K562 (cell line): ENCODE results near the gene SLC12A9. TPM values are rescaled to one million over a fixed set of nuclear protein-coding genes. Genes with fewer than 3 reads are reported as not detected.

ENCODE experiments used
- GMEB1 ChIP-seq: fragments of 250-450 bp; sonication (Bioruptor Pico); IDR thresholded peaks from 2 replicates; pipeline ENCODE4 v1.4.0; 2020; ENCODE audit warnings: mild to moderate bottlenecking
- KDM2B ChIP-seq: fragments of 250-450 bp; sonication (Bioruptor Pico); IDR thresholded peaks from 2 replicates; pipeline ENCODE4 v1.8.0; 2021; ENCODE audit warnings: mild to moderate bottlenecking, moderate library complexity
- KLF6 ChIP-seq: fragments of 250-450 bp; sonication (Bioruptor Pico); IDR thresholded peaks from 2 replicates; pipeline ENCODE4 v1.4.0; 2020; ENCODE audit warnings: mild to moderate bottlenecking, moderate library complexity, borderline replicate concordance
- NR2C1 ChIP-seq, 2 experiments: fragments of 450-650 bp; IDR thresholded peaks; 2 replicates each; pipeline ENCODE4 v1.6.1; 2017; ENCODE audit warnings: mild to moderate bottlenecking in 2 of 2, antibody characterized with exemption in 1 of 2, inconsistent platforms in 1 of 2, missing compliant biosample characterization in 1 of 2, missing genetic modification characterization in 1 of 2
- PCBP1 ChIP-seq: fragments of 200-400 bp; formaldehyde crosslinking; IDR thresholded peaks from 2 replicates; pipeline ENCODE4 v1.6.1; 2018; ENCODE audit warnings: mild to moderate bottlenecking, low read depth, low read length; ENCODE audit not compliant: poor library complexity, severe bottlenecking
- REST ChIP-seq, 2 experiments: fragments of 450-650 bp; formaldehyde crosslinking in 1 of 2; IDR thresholded peaks; 2 replicates each; pipeline versions ENCODE4 v1.4.0 to v1.6.1; 2014 to 2020; ENCODE audit warnings: mild to moderate bottlenecking in 2 of 2, borderline replicate concordance in 1 of 2, low read depth in 1 of 2
- SMARCC2 ChIP-seq: fragments of 450-650 bp; IDR thresholded peaks from 2 replicates; pipeline ENCODE4 v1.6.1; 2017; ENCODE audit warnings: antibody characterized with exemption, moderate library complexity, mild to moderate bottlenecking, low read depth
- SNIP1 ChIP-seq: fragments of 450-650 bp; IDR thresholded peaks from 2 replicates; pipeline ENCODE4 v1.7.1; 2017; ENCODE audit warnings: low read depth, mild to moderate bottlenecking
- ZEB2 ChIP-seq: fragments of 450-650 bp; IDR thresholded peaks from 2 replicates; pipeline ENCODE4 v1.6.1; 2016
- ZNF124 ChIP-seq: sonication (generic); formaldehyde crosslinking; IDR thresholded peaks from 2 replicates; pipeline ENCODE4 v1.8.1; 2022; ENCODE audit warnings: missing genetic modification reagents
- ZNF324 ChIP-seq: fragments of 250-450 bp; sonication (Bioruptor Pico); IDR thresholded peaks from 2 replicates; pipeline ENCODE4 v1.4.0; 2020; ENCODE audit warnings: mild to moderate bottlenecking
- ZNF584 ChIP-seq: fragments of 200-800 bp; sonication (Bioruptor generic); IDR thresholded peaks from 2 replicates; pipeline ENCODE4 v1.6.1; 2016; ENCODE audit warnings: low read depth, mild to moderate bottlenecking, missing genetic modification characterization, missing compliant biosample characterization
- ZNF75A ChIP-seq: fragments of 450-650 bp; formaldehyde crosslinking; IDR thresholded peaks from 2 replicates; pipeline ENCODE4 v1.4.0; 2020; ENCODE audit warnings: mild to moderate bottlenecking
- ZSCAN29 ChIP-seq: fragments of 450-650 bp; IDR thresholded peaks from 2 replicates; pipeline ENCODE4 v1.6.1; 2017
- polyA plus RNA-seq, 8 experiments: library from polyadenylated mRNA; depleted of rRNA in 4 of 8; stranded (reverse) in 5 of 8; unstranded in 3 of 8; fragments of >200 nt; fragmentation: Nextera tagmentation in 2 of 8; fragmentation: Illumina TruSeq in 1 of 8; extraction: Ambion mirVana in 2 of 8; extraction: Trizol in 1 of 8; gene quantifications; 2 replicates each; pipeline versions ENCODE4 v1.2.1 to v1.2.3, GENCODE V29; 2011 to 2014; ENCODE audit warnings: inconsistent platforms in 1 of 8, missing spikeins in 1 of 8
- total RNA-seq, 7 experiments: library from RNA; depleted of rRNA in 6 of 7; stranded (reverse); fragments of >200 nt in 6 of 7; fragmentation: Illumina TruSeq in 2 of 7; extraction: Trizol in 2 of 7; gene quantifications; 2 replicates each; pipeline versions ENCODE4 v1.2.1 to v1.2.3, GENCODE V29; 2011 to 2021; ENCODE audit warnings: low replicate concordance in 1 of 7
- TF ChIP-seq, protein P1 (sequence below), 2 experiments: IDR thresholded peaks; 2 replicates each; pipeline ENCODE4 v1.6.1; 2011; ENCODE audit warnings: borderline replicate concordance in 1 of 2, control low read depth in 1 of 2, low read depth in 1 of 2, low read length in 1 of 2, mild to moderate bottlenecking in 1 of 2, mixed read lengths in 1 of 2, moderate library complexity in 1 of 2; ENCODE audit not compliant: insufficient read depth in 1 of 2, insufficient read length in 1 of 2, poor library complexity in 1 of 2, severe bottlenecking in 1 of 2; ENCODE audit errors: extremely low read depth in 1 of 2

Gene SLC12A9
- total and polyA plus RNA-seq, 9 of the 15 experiments (the other 6 are each of a cell fraction or from before 2014, with no cell fraction given), result 0.06 to 20.2 (median 10.7) TPM

- no peak for TF ChIP-seq SNIP1
- TF ChIP-seq PCBP1, result peak; percentile 1
- TF ChIP-seq, protein P1, sequence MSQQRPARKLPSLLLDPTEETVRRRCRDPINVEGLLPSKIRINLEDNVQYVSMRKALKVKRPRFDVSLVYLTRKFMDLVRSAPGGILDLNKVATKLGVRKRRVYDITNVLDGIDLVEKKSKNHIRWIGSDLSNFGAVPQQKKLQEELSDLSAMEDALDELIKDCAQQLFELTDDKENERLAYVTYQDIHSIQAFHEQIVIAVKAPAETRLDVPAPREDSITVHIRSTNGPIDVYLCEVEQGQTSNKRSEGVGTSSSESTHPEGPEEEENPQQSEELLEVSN (IDR thresholded peaks at IDR 0.05; ENCODE audit: borderline replicate concordance in 1 of 2, extremely low read depth in 1 of 2, insufficient read depth in 1 of 2, insufficient read length in 1 of 2, low read depth in 1 of 2, low read length in 1 of 2, poor library complexity in 1 of 2, severe bottlenecking in 1 of 2), result peak; percentile 14 to 21
- peak; percentile 77; the same call in 1 of the 2 replicates for TF ChIP-seq KLF6
- no peak for TF ChIP-seq REST (IDR thresholded peaks at IDR 0.05; ENCODE audit: borderline replicate concordance)
- no peak for TF ChIP-seq REST (CRISPR knock-in tag; IDR thresholded peaks at IDR 0.05; ENCODE audit: low read depth)
- TF ChIP-seq ZNF324 (CRISPR knock-in tag), result no peak
- TF ChIP-seq ZSCAN29, result no peak
- no peak for TF ChIP-seq ZEB2
- no peak for TF ChIP-seq ZNF75A (CRISPR knock-in tag)
- 0 out of 2 replicates have a peak, but pooled peaks have one; percentile 11 for TF ChIP-seq ZNF584 (CRISPR knock-in tag)
- TF ChIP-seq SMARCC2, result no peak
- TF ChIP-seq KDM2B (CRISPR knock-in tag), result no peak
- no peak for TF ChIP-seq NR2C1 (IDR thresholded peaks at IDR 0.05)
- peak; percentile 35; the same call in 1 of the 2 replicates for TF ChIP-seq NR2C1 (tag; IDR thresholded peaks at IDR 0.05)
- no peak for TF ChIP-seq ZNF124
- TF ChIP-seq GMEB1 (CRISPR knock-in tag), result no peak
Observed at GRCh38 chr7:100867776-100868485, 15.4 kb downstream of the SLC12A9 start (continued).
